SU-DHL-6 (cell line): ENCODE results near the gene PRKCE.

ENCODE experiments used
- CTCF ChIP-seq: fragments of 200-600 bp; sonication (generic); IDR thresholded peaks from one replicate; pipeline ENCODE4 v1.5.1; 2017; ENCODE audit warnings: antibody characterized with exemption, mild to moderate bottlenecking, low read length, moderate library complexity; ENCODE audit not compliant: insufficient read depth, poor library complexity, severe bottlenecking
- EZH2phosphoT487 ChIP-seq: fragments of 200-600 bp; sonication (generic), shearing (Covaris generic); conservative IDR thresholded peaks from 2 replicates; pipeline ENCODE4 v1.6.1; 2018; ENCODE audit warnings: mild to moderate bottlenecking, antibody characterized with exemption, low read length, moderate library complexity, mixed read lengths

DNA sequence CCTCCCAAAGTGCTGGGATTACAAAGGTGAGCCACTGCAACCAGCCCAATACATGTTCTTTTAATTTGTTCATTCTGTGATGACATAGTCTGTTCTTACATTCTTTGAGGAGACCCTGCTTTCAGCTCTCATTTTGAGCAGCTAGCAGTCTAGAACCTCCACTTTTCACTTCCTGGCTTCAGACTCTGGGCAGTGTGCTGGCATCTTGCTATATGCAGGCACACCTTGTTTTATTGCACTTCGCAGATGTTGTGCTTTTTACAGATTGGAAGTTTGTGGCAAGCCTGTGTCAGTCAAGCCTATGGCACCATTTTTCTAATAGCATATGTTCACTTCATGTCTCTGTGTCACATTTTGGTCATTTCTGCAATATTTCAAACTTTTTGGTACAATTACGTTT, 72.4 kb downstream of the PRKCE start:
- no peak for TF ChIP-seq CTCF
- no peak for TF ChIP-seq EZH2phosphoT487
